Glutamatergic neuron (in vitro differentiated cells): Measurements from ENCODE around the gene KRT33A. TPM values are rescaled to one million over a fixed set of nuclear protein-coding genes. Genes with fewer than 3 reads are reported as not detected.
"Not testable (repeated sequence)": the region's sequence is repeated elsewhere in the genome, so short reads cannot be mapped to it uniquely, and the experiment has no call there.

Experiments used
- DNase-seq: peaks from one replicate; pipeline ENCODE4 v3.0.0; 2022
- H3K27ac Mint-ChIP-seq: one replicate; pipeline ENCODE4 v1.8.0; 2020; ENCODE audit warnings: mild to moderate bottlenecking, mixed read lengths, inconsistent platforms; ENCODE audit not compliant: unreplicated experiment
- H3K27me3 Mint-ChIP-seq: one replicate; pipeline ENCODE4 v1.8.0; 2020; ENCODE audit warnings: mild to moderate bottlenecking, moderate library complexity, mixed read lengths, inconsistent platforms; ENCODE audit not compliant: unreplicated experiment
- H3K36me3 Mint-ChIP-seq: one replicate; pipeline ENCODE4 v1.8.0; 2020; ENCODE audit warnings: mild to moderate bottlenecking, mixed read lengths, inconsistent platforms; ENCODE audit not compliant: unreplicated experiment
- H3K4me1 Mint-ChIP-seq: one replicate; pipeline ENCODE4 v1.8.0; 2020; ENCODE audit warnings: mild to moderate bottlenecking, low read depth, mixed read lengths, inconsistent platforms; ENCODE audit not compliant: unreplicated experiment
- H3K4me3 Mint-ChIP-seq: one replicate; pipeline ENCODE4 v1.8.0; 2020; ENCODE audit warnings: mild to moderate bottlenecking, mixed read lengths, inconsistent platforms; ENCODE audit not compliant: unreplicated experiment
- H3K9me3 Mint-ChIP-seq: one replicate; pipeline ENCODE4 v1.8.0; 2020; ENCODE audit warnings: mild to moderate bottlenecking, moderate library complexity, mixed read lengths, inconsistent platforms; ENCODE audit not compliant: unreplicated experiment
- total RNA-seq: library from RNA; stranded (reverse); fragmentation: NEBNext Ultra II Directional; extraction: Animal tissue kit (Norgen Biotek cat#: 25700); gene quantifications from one replicate; pipeline ENCODE4 v1.2.1, GENCODE V29; 2021; ENCODE audit not compliant: unreplicated experiment
- TF ChIP-seq, protein P1 (sequence below): fragments of 200-600 bp; sonication (generic); IDR thresholded peaks from one replicate; pipeline ENCODE4 v1.5.0; 2021; ENCODE audit not compliant: partially characterized antibody, unreplicated experiment

The KRT33A gene
- total RNA-seq, 1 donor from 2014 or later, result not detected

DNA sequence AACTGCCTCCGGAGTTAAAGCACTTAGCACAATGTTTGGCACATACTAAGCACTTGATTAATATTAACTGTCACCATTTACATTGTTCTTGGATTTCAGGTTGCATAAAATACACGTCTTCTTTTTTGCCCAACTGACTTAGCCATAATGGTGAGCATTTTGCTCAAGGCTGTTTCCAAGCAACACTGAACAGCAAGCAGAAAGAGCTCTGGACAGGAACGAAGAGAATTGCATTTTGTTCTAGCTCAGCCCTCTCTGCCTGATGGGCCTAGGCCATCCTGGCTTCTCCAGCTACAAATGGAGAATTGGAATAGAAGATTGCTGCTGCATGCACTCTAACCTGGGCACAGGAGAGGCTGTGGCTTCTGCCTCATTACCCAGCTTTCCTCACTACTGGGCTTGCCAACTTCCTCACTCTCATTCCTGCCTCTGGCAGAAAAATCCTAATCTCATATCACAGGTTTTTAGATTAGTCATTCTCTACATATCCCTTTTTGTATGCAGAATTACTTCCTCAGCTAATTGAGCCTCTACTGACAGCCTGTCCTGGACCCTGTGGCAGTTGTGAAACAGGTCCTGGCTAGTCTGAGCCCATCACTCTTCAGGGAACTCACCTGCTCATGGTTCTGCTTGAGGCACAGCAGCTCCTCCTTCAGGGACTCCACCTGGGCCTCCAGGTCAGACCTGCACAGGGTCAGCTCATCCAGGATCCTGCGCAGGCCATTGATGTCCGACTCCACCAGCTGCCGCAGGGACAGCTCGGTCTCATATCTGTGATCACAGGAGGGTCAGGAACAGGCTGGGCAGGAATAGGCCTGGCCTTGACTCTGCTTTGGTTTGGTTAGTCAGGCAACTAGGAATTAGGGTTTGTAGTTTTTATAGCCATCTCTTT lies 2.5 kb downstream of the KRT33A start:
- Mint-ChIP-seq H3K27ac (no peak overlapping the region), H3K36me3 (peaks cover 8% of the 10 kb centered on the region), H3K4me1 (no peaks in the 10 kb centered on the region), H3K4me3 (no peak overlapping the region), H3K27me3 (peaks cover 5% of the 10 kb centered on the region), H3K9me3 (peaks cover 2% of the 10 kb centered on the region)
- TF ChIP-seq, protein P1, sequence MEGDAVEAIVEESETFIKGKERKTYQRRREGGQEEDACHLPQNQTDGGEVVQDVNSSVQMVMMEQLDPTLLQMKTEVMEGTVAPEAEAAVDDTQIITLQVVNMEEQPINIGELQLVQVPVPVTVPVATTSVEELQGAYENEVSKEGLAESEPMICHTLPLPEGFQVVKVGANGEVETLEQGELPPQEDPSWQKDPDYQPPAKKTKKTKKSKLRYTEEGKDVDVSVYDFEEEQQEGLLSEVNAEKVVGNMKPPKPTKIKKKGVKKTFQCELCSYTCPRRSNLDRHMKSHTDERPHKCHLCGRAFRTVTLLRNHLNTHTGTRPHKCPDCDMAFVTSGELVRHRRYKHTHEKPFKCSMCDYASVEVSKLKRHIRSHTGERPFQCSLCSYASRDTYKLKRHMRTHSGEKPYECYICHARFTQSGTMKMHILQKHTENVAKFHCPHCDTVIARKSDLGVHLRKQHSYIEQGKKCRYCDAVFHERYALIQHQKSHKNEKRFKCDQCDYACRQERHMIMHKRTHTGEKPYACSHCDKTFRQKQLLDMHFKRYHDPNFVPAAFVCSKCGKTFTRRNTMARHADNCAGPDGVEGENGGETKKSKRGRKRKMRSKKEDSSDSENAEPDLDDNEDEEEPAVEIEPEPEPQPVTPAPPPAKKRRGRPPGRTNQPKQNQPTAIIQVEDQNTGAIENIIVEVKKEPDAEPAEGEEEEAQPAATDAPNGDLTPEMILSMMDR, result no peak
- DNase-seq, result no peak

DNA sequence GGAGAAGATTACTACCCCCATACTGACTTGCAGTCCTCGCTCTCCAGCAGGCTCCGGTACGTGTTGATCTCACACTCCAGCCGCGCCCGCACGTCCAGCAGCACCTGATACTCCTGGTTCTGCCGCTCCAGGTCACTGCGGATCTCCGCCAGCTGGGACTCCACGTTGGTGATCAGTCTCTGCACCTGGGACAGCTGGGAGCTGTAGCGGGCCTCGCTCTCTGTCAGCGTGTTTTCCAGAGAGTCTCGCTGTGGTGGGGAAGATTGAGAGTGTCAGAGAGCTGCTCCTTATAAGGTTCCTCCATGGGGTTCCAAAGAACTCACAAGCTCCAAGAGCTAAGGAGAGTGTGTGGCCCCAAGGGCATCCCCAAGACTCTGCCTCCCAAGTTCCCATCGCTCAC lies 4.2 kb downstream of the KRT33A start:
- not testable (repeated sequence) for DNase-seq, H3K27me3 Mint-ChIP-seq, H3K4me3 Mint-ChIP-seq, H3K27ac Mint-ChIP-seq, H3K4me1 Mint-ChIP-seq, H3K9me3 Mint-ChIP-seq, H3K36me3 Mint-ChIP-seq

DNA sequence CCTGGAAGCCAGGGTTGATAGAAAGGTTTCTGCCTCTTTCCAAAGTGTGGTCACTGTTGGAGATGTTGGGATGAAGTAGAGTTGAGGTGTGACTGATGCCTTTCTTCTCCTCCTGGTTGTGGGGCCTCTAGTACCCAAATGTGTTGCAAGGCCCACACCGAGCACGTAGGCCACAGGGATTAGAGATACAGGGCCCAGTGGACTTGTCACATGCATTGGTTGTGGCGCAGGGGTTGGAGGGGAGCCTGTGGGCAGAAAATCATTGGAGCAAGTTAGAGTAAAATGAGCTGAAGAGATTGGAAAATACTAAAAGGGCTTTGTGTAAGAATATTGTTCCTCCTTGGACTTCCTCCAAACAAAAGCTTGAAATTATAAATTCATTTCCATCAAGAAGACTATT lies 4.6 kb downstream of the KRT33A start:
- no peak for DNase-seq
- Mint-ChIP-seq H3K9me3 (peaks cover 3% of the 10 kb centered on the region), H3K36me3 (peaks cover 8% of the 10 kb centered on the region), H3K4me3 (no peak overlapping the region), H3K27me3 (peaks cover 5% of the 10 kb centered on the region), H3K4me1 (no peaks in the 10 kb centered on the region), H3K27ac (no peak overlapping the region)
- TF ChIP-seq, protein P1, result no peak

DNA sequence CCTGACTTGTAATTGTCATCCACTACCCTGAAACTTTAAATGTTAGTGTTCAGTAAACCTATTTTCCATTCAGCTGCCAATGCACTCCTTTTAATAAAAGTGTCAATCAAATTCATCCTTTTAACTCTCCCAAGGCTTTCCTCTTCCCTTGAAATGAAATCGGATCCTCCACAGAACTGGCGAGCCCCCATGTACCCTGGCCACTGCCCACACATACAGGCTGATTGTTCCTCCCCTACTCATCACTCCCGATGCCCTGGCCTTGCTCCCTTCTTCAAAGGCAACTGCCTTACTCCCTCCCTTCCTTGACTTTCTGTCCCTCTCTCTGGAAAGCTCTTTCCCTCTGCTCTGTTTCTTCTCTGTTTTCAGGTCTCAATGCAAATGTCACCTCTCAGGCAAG lies 7.6 kb downstream of the KRT33A start:
- no peak overlapping the region for H3K4me3 Mint-ChIP-seq
- H3K36me3 Mint-ChIP-seq, result peaks cover 8% of the 10 kb centered on the region
- H3K27me3 Mint-ChIP-seq, result peaks cover 7% of the 10 kb centered on the region
- peaks cover 3% of the 10 kb centered on the region for H3K9me3 Mint-ChIP-seq
- no peaks in the 10 kb centered on the region for H3K4me1 Mint-ChIP-seq
- TF ChIP-seq, protein P1, result no peak
- H3K27ac Mint-ChIP-seq, result no peak overlapping the region
- DNase-seq, result no peak

DNA sequence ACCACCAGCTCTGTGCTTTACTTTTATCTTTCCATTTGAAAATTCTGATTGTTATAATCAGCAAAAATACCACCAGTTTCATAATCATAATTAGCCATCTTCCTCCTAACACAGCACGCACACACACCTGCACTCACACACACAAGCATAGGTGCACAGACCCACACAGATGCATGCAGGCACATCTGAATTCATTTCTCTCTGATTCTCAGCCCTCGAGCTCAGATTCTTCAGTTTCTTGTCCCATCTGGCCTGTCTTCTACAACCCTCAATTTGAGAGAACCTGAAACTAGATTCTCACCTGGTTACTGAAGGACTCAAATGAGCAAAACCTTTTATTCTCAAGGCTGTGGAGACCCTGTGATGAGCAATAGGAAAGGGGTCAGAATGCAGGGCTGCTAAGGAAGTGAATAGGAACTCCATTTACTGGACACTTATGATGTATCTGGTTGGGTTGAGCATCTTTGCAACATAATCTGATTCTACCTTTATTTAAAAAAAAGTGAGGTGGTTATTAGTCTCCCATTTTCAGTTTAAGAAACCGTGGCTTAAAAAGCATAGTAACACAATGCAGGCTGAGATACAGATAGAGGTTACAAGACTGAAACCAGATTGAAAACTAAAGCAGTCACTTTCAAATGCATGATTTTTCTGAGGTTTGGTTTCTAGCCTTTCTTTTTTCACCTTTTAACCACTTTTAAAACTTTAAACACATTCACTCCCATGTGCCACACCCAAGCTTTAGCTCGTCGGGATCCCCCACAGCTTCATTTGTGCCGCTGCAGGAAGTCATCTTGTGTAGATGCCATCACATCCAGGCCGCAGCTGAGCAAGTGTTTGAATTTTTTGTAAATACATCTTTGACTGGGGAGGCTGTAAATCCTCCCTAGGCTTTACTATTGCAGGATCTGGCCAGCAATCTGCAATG lies 9.4 kb downstream of the KRT33A start:
- Mint-ChIP-seq H3K27ac (no peak overlapping the region), H3K4me1 (no peaks in the 10 kb centered on the region), H3K27me3 (peaks cover 7% of the 10 kb centered on the region), H3K36me3 (peaks cover 8% of the 10 kb centered on the region), H3K4me3 (no peak overlapping the region), H3K9me3 (peaks cover 3% of the 10 kb centered on the region)
- TF ChIP-seq, protein P1, result no peak
- DNase-seq, result no peak
